C4-2B (cell line): Measurements from ENCODE around the gene FOXO3.

ENCODE experiments used
- CTCF ChIP-seq: fragments of 450-650 bp; conservative IDR thresholded peaks from 2 replicates; pipeline ENCODE4 v1.5.1; 2017; ENCODE audit warnings: mild to moderate bottlenecking
- ZFX ChIP-seq: fragments of 450-650 bp; IDR thresholded peaks from 2 replicates; pipeline ENCODE4 v1.6.1; 2017

- TF ChIP-seq CTCF (no peak), ZFX (no peak)
Measured at GRCh38 chr6:108714101-108714765, 153.5 kb downstream of the FOXO3 start.
